ENCODE results near the gene EDAR.

Gene EDAR

DNA sequence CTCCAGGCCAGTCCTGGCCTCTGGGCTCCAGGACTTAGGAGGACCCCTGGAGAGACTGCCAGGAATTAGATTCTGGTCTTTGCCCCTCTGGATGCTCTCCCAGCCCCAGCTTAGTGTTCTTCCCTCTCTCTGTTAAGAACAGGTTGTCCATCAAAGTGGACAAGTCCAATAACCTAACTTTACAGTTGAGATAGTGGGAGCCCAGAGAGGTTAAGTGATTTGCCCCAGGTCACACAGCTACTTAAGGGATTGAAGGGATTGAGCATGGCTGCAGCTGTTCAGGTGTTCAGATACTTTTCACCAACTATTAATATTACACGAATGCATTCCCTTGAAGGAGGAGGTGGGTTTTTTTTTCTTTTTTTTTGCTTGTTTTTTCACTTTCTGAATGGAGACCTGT lies 57.6 kb downstream of the EDAR start:
- TF ChIP-seq SIN3A (IDR thresholded peaks at IDR 0.05; ENCODE audit: borderline replicate concordance, insufficient read depth, low read length) (no peak), REST (IDR thresholded peaks at IDR 0.05; ENCODE audit: insufficient read depth in 1 of 2, low read depth in 2 of 2, low read length in 2 of 2) (no peak), TAF1 (IDR thresholded peaks at IDR 0.05; ENCODE audit: borderline replicate concordance, insufficient read depth, low read length) (no peak), POLR2AphosphoS5 (IDR thresholded peaks at IDR 0.05; ENCODE audit: low read depth, low read length) (no peak), FOXP2 (optimal IDR thresholded peaks at IDR 0.05; ENCODE audit: borderline replicate concordance, extremely low read depth, extremely low read length, insufficient read depth) (no peak)

DNA sequence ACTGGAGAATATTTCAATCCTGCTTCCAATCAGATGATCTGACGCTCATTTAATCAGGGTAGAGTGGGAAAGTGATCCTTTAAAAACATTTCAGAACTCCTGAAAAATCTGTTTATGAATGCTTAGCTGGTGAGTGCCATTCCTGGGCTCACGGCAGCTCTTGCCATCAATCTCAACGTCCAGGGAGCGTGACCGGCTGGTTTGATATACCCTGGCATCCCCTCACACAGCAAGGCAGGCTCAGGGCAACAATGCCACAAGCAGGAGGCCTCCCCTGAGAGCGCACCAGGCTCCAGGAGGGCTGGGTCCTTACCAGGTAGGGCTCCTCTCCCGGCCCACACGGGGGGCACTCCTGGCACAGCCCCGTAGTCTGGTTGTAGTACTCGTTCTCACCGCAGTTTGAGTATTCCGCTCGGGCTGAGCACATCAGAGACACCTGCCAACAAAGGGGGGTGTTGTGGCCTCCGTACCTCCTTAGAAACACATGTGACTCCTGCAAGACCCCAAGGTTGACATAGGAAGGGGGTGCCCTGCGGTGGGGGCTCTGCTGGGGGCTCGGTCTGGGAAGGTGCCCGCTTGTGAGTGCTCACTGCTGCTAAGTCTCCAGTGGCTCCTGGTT lies 59.1 kb downstream of the EDAR start:
- TF ChIP-seq TAF1 (IDR thresholded peaks at IDR 0.05; ENCODE audit: borderline replicate concordance, insufficient read depth, low read length): no peak
- no peak for TF ChIP-seq POLR2AphosphoS5 (IDR thresholded peaks at IDR 0.05; ENCODE audit: low read depth, low read length)
- no peak for TF ChIP-seq REST (IDR thresholded peaks at IDR 0.05; ENCODE audit: insufficient read depth in 1 of 2, low read depth in 2 of 2, low read length in 2 of 2)
- TF ChIP-seq FOXP2 (optimal IDR thresholded peaks at IDR 0.05; ENCODE audit: borderline replicate concordance, extremely low read depth, extremely low read length, insufficient read depth): no peak

DNA sequence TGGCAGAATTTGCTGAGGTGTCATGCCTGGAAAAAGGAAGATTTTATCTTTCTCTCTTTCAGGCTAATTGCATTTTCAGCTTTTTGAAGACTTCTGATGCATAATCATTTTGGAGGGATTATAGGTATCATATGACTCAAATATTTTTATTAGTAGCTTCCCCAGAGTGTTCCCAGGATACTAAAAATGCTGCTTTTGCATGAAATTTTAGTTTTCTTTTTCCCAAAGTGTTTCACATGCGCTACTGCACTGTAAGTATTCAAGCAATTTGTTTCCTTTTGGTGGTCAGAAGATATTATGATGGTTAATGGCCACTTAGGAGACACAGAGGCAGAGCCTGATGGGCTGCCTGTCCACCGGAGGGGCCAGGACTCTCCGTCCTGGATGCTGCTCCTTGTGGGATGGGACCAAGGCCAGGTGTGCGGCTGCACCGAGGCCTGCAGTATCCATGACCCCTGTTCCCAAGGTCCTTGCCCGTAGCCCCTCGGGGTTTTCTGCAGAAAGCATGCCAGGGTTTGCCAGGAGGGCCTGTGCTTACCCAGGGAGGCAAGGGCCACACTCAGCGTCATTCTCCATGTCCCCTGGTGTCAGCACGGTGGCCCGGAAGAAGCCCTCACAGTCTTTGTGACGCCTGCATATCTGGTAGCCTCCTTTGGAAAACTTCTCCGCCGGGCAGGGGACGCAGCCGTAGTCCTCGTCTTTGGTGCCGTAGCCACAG lies 60.2 kb downstream of the EDAR start:
- TF ChIP-seq REST (IDR thresholded peaks at IDR 0.05; ENCODE audit: insufficient read depth in 1 of 2, low read depth in 2 of 2, low read length in 2 of 2) (no peak), TAF1 (IDR thresholded peaks at IDR 0.05; ENCODE audit: borderline replicate concordance, insufficient read depth, low read length) (no peak), FOXP2 (optimal IDR thresholded peaks at IDR 0.05; ENCODE audit: borderline replicate concordance, extremely low read depth, extremely low read length, insufficient read depth) (no peak), POLR2AphosphoS5 (IDR thresholded peaks at IDR 0.05; ENCODE audit: low read depth, low read length) (no peak), SIN3A (IDR thresholded peaks at IDR 0.05; ENCODE audit: borderline replicate concordance, insufficient read depth, low read length) (no peak)

DNA sequence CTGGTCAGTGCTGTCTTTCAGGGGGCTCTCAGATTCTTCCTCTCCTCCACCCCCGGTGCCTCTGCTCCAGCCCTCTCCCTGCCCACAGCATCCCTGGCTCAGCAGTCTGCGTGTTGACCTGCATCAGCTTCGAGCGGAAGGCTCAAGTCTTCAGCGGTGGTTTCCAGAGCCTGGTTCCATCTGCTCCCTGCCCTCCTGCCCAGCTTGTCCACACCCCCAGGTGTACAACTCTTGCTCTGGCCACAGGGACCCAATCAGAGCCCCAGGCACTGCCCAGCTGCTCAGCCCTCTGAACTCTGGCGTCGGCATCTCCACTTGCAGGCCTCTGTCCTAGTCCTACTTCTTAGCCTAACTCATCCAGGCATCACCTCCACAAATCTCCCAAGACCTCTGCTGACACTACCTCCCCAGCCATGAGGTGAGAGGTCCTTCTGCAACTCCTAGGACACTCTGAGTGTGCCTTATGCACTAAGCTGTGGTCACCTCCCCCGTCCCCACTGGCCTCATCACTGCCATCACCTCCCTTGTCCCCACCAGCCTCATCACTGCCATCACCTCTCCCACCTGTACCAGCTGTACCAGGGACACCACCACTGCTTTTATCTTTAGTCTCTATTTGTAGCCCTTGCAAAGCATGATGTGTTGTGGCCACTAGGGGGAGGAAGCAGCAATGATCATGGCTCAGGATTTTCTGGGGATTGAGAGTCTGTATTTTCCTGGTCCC lies 60.9 kb downstream of the EDAR start:
- TF ChIP-seq TAF1 (IDR thresholded peaks at IDR 0.05; ENCODE audit: borderline replicate concordance, insufficient read depth, low read length) (no peak), POLR2AphosphoS5 (IDR thresholded peaks at IDR 0.05; ENCODE audit: low read depth, low read length) (no peak), SIN3A (IDR thresholded peaks at IDR 0.05; ENCODE audit: borderline replicate concordance, insufficient read depth, low read length) (no peak), REST (IDR thresholded peaks at IDR 0.05; ENCODE audit: insufficient read depth in 1 of 2, low read depth in 2 of 2, low read length in 2 of 2) (no peak), FOXP2 (optimal IDR thresholded peaks at IDR 0.05; ENCODE audit: borderline replicate concordance, extremely low read depth, extremely low read length, insufficient read depth) (no peak)
